ENCODE results near the gene LRFN4. TPM values are rescaled to one million over a fixed set of nuclear protein-coding genes. Genes with fewer than 3 reads are reported as not detected.

Gene LRFN4
- total RNA-seq: 16.7 and 36.9 TPM in 2 replicates

DNA sequence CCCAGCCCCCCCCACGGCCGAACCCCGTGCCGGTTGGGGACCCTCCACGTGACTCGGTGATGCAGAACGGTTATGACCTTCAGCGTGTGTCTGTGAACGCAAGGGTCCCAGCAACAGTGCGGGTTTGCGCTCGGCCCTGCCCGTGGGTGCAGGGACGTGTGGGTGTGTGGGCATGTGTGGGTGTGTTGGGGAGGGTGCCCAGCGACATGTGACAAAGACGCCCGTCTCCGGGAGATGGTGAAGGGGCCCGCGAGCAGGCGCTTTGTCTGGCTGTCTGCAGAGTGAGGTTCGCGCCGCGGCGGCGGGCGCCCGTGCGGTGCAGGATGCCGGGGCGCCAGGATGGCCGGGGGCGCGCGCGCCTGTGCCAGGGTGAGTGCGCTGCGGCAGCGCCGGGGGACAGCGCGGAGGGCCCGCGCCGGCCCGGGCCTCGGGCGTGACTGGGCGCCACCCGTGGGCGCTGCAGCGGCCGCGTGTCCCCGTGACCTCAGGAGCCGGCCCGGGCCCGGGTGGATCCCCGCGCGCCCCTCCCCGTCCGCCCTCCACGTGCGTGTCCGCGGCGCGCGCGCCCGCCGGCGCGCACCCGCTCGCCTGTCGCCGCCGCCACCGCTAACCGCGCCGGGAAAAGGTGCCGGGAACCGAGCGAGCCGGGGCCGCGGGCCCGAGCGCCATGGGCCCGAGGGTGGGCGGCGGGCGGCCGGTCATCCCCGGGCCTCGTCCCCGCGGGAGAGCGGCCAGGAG, at the start of gene LRFN4:
TSS of gene LRFN4 (plus strand) at position 569 of the 738 bp plus-strand sequence. CDS start 681 bp downstream, outside the sequence.

DNA sequence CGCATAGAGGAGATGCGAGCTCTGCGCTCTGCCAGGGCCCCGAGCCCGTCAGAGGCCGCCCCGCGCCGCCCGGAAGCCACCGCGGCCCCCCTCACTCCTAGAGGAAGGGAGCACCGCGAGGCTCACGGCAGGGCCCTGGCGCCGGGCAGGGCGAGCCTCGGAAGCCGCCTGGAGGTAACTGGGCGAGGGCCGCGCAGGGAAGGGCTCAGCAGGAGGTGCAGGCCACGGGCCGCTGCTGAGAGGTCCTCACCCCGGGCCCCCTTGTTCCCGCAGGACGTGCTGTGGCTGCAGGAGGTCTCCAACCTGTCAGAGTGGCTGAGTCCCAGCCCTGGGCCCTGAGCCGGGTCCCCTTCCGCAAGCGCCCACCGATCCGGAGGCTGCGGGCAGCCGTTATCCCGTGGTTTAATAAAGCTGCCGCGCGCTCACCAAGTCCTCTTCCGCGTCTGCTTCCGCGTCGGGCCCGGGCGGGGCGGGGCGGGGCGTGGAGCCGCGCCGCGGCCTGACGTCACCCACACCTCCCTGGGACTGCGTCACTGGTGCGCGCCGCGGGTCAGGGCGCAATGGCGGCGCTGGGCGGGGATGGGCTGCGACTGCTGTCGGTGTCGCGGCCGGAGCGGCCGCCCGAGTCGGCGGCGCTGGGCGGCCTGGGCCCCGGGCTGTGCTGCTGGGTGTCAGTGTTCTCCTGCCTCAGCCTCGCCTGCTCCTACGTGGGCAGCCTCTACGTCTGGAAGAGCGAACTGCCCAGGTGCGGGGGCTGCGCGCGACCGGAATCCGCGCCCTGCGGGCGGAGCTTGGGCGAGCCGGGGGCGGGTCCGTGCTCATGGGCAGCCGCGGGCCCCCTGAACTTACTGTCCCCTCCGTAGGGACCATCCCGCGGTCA, 13.7 kb upstream of the LRFN4 start, which contains the start of gene RCE1:
TSS of gene RCE1 (plus strand) at position 546 of the 880 bp plus-strand sequence. CDS start at position 561, 15 bp downstream.

Other genes with a start within 250 kb of the LRFN4 start
- 30.6 and 31.6 TPM in 2 replicates for gene RBM14, start 240.4 kb upstream of the LRFN4 start, total RNA-seq
- gene RBM4, start 218.4 kb upstream of the LRFN4 start, total RNA-seq: 94.7 and 103 TPM in 2 replicates
- 28.2 and 32.6 TPM in 2 replicates for gene RBM4B, start 179.2 kb upstream of the LRFN4 start, total RNA-seq
- 1.2 and 2.6 TPM in 2 replicates for gene SPTBN2, start 127.8 kb upstream of the LRFN4 start, total RNA-seq
- gene RCE1, start 13.6 kb upstream of the LRFN4 start, total RNA-seq: 16.7 and 22.2 TPM in 2 replicates
- gene PC, start 101.3 kb downstream of the LRFN4 start, total RNA-seq: 39.1 and 60.2 TPM in 2 replicates
- not detected in 2 replicates for gene C11orf86, start 118.2 kb downstream of the LRFN4 start, total RNA-seq
- gene SYT12, start 166.1 kb downstream of the LRFN4 start, total RNA-seq: 0.33 TPM in 1 of 2 replicates, not detected in the other
- 9.7 and 20.2 TPM in 2 replicates for gene RHOD, start 199.8 kb downstream of the LRFN4 start, total RNA-seq